CD4-positive, alpha-beta T cell treated with Interleukin-15 for 4 hours (primary cell): ENCODE measurements around the gene LDLRAD4.
A peak's percentile ranks its signal among the peaks of the same experiment; 100 is the strongest.

Source experiments
- DNase-seq: peaks from one replicate; pipeline ENCODE4 v3.0.0-alpha.2; 2020; ENCODE audit warnings: low spot score

Gene LDLRAD4

GRCh38 chr18:13430663-13431062 lies 212.1 kb downstream of the LDLRAD4 start:
- no peak for DNase-seq

- DNase-seq = no peak
These were observed 213.3 kb downstream of the LDLRAD4 start for GRCh38 chr18:13431886-13432285.

- no peak for DNase-seq
These were observed 214.6 kb downstream of the LDLRAD4 start for GRCh38 chr18:13433125-13433524.

- no peak for DNase-seq
These were observed 215.1 kb downstream of the LDLRAD4 start for GRCh38 chr18:13433685-13434084.

- no peak for DNase-seq
These were observed 216.3 kb downstream of the LDLRAD4 start for GRCh38 chr18:13434854-13435253.

GRCh38 chr18:13435586-13436333 lies 217.2 kb downstream of the LDLRAD4 start:
- DNase-seq = peak; percentile 41

GRCh38 chr18:13436576-13436975 lies 218.0 kb downstream of the LDLRAD4 start:
- peak; percentile 34 for DNase-seq

GRCh38 chr18:13437034-13437433 lies 218.5 kb downstream of the LDLRAD4 start:
- DNase-seq = no peak

GRCh38 chr18:13437796-13438506 lies 219.4 kb downstream of the LDLRAD4 start:
- peak; percentile 49 for DNase-seq

GRCh38 chr18:13438507-13439056 lies 220.0 kb downstream of the LDLRAD4 start:
- DNase-seq = no peak

- no peak for DNase-seq
These were observed 220.9 kb downstream of the LDLRAD4 start for GRCh38 chr18:13439461-13439860.

GRCh38 chr18:13440277-13441248 lies 222.0 kb downstream of the LDLRAD4 start:
- no peak for DNase-seq

GRCh38 chr18:13441736-13442135 lies 223.2 kb downstream of the LDLRAD4 start:
- DNase-seq = no peak

- no peak for DNase-seq
These were observed 223.9 kb downstream of the LDLRAD4 start for GRCh38 chr18:13442451-13442850.

- no peak for DNase-seq
These were observed 225.0 kb downstream of the LDLRAD4 start for GRCh38 chr18:13443552-13443951.

GRCh38 chr18:13444430-13445240 lies 226.1 kb downstream of the LDLRAD4 start:
- no peak for DNase-seq

GRCh38 chr18:13445241-13445897 lies 226.8 kb downstream of the LDLRAD4 start:
- DNase-seq = no peak

- DNase-seq = no peak
These were observed 227.5 kb downstream of the LDLRAD4 start for GRCh38 chr18:13446024-13446423.

- no peak for DNase-seq
These were observed 228.3 kb downstream of the LDLRAD4 start for GRCh38 chr18:13446610-13447461.
